ENCODE measurements around the gene CIRBP.

The CIRBP gene

GRCh38 chr19:1274081-1274851 is 5.1 kb downstream of the CIRBP start:
- peaks cover 15 to 70% (median 67%) of the 10 kb centered on the region in 5 donors for H3K4me1 ChIP-seq (ENCODE audit: control insufficient read depth in 5 of 5, insufficient read depth in 5 of 5, low read length in 5 of 5)
- peak overlapping the region; percentile 91 for H3K27ac ChIP-seq (ENCODE audit: low read depth, low read length)
- peak overlapping the region in 2 of 5 donors; percentile 37 to 73 for H3K9ac ChIP-seq (ENCODE audit: low read length in 5 of 5)
- H3K9me3 ChIP-seq (ENCODE audit: control insufficient read depth in 5 of 5, low read length in 5 of 5): no peaks in the 10 kb centered on the region
- peak overlapping the region in 4 of 5 donors; percentile 22 to 75 (median 60) for H3K4me3 ChIP-seq (ENCODE audit: low read depth in 1 of 5, low read length in 5 of 5)
- peaks cover 0 to 56% (median 47%) of the 10 kb centered on the region in 5 donors for H3K36me3 ChIP-seq (ENCODE audit: control insufficient read depth in 5 of 5, insufficient read depth in 5 of 5, low read length in 5 of 5)
- no peaks in the 10 kb centered on the region for H3K27me3 ChIP-seq (ENCODE audit: control insufficient read depth in 5 of 5, insufficient read depth in 4 of 5, low read length in 5 of 5)

- Histone ChIP-seq H3K9me3 (ENCODE audit: control insufficient read depth in 5 of 5, low read length in 5 of 5) (no peaks in the 10 kb centered on the region), H3K27me3 (ENCODE audit: control insufficient read depth in 5 of 5, insufficient read depth in 4 of 5, low read length in 5 of 5) (no peaks in the 10 kb centered on the region), H3K9ac (ENCODE audit: low read length in 5 of 5) (peak overlapping the region in 4 of 5 donors; percentile 37 to 94 (median 62)), H3K4me1 (ENCODE audit: control insufficient read depth in 5 of 5, insufficient read depth in 5 of 5, low read length in 5 of 5) (peaks cover 14 to 69% (median 67%) of the 10 kb centered on the region in 5 donors), H3K36me3 (ENCODE audit: control insufficient read depth in 5 of 5, insufficient read depth in 5 of 5, low read length in 5 of 5) (peaks cover 0 to 60% (median 50%) of the 10 kb centered on the region in 5 donors), H3K4me3 (ENCODE audit: low read depth in 1 of 5, low read length in 5 of 5) (peak overlapping the region in 4 of 5 donors; percentile 22 to 75 (median 60)), H3K27ac (ENCODE audit: low read depth, low read length) (peak overlapping the region; percentile 91)
These were observed 5.7 kb downstream of the CIRBP start for GRCh38 chr19:1274852-1275259.

GRCh38 chr19:1275260-1275975 is 6.3 kb downstream of the CIRBP start, which contains the start of gene FAM174C:
Gene FAM174C (plus strand): TSS chr19:1275530. CDS start chr19:1275550, 20 bp downstream.
- Histone ChIP-seq H3K36me3 (ENCODE audit: control insufficient read depth in 5 of 5, insufficient read depth in 5 of 5, low read length in 5 of 5) (peaks cover 0 to 60% (median 50%) of the 10 kb centered on the region in 5 donors), H3K27me3 (ENCODE audit: control insufficient read depth in 5 of 5, insufficient read depth in 4 of 5, low read length in 5 of 5) (no peaks in the 10 kb centered on the region), H3K27ac (ENCODE audit: low read depth, low read length) (peak within 1 kb of the TSS; percentile 91), H3K4me1 (ENCODE audit: control insufficient read depth in 5 of 5, insufficient read depth in 5 of 5, low read length in 5 of 5) (peaks cover 13 to 65% (median 62%) of the 10 kb centered on the region in 5 donors), H3K4me3 (ENCODE audit: low read depth in 1 of 5, low read length in 5 of 5) (peak within 1 kb of the TSS; percentile 22 to 75 (median 73)), H3K9me3 (ENCODE audit: control insufficient read depth in 5 of 5, low read length in 5 of 5) (no peaks in the 10 kb centered on the region), H3K9ac (ENCODE audit: low read length in 5 of 5) (peak within 1 kb of the TSS in 4 of 5 donors; percentile 75 to 94 (median 83))

- peak overlapping the region; percentile 91 for H3K27ac ChIP-seq (ENCODE audit: low read depth, low read length)
- H3K4me1 ChIP-seq (ENCODE audit: control insufficient read depth in 5 of 5, insufficient read depth in 5 of 5, low read length in 5 of 5): peaks cover 9 to 58% (median 56%) of the 10 kb centered on the region in 5 donors
- H3K36me3 ChIP-seq (ENCODE audit: control insufficient read depth in 5 of 5, insufficient read depth in 5 of 5, low read length in 5 of 5): peaks cover 0 to 55% (median 45%) of the 10 kb centered on the region in 5 donors
- H3K4me3 ChIP-seq (ENCODE audit: low read depth in 1 of 5, low read length in 5 of 5): peak overlapping the region; percentile 22 to 75 (median 73)
- H3K9ac ChIP-seq (ENCODE audit: low read length in 5 of 5): peak overlapping the region in 4 of 5 donors; percentile 75 to 94 (median 83)
- no peaks in the 10 kb centered on the region for H3K27me3 ChIP-seq (ENCODE audit: control insufficient read depth in 5 of 5, insufficient read depth in 4 of 5, low read length in 5 of 5)
- no peaks in the 10 kb centered on the region for H3K9me3 ChIP-seq (ENCODE audit: control insufficient read depth in 5 of 5, low read length in 5 of 5)
These were observed 7.0 kb downstream of the CIRBP start for GRCh38 chr19:1275976-1276627.

- peaks cover 0 to 1% (median 0%) of the 10 kb centered on the region in 5 donors for H3K27me3 ChIP-seq (ENCODE audit: control insufficient read depth in 5 of 5, insufficient read depth in 4 of 5, low read length in 5 of 5)
- peaks cover 7 to 53% (median 50%) of the 10 kb centered on the region in 5 donors for H3K4me1 ChIP-seq (ENCODE audit: control insufficient read depth in 5 of 5, insufficient read depth in 5 of 5, low read length in 5 of 5)
- peaks cover 0 to 50% (median 40%) of the 10 kb centered on the region in 5 donors for H3K36me3 ChIP-seq (ENCODE audit: control insufficient read depth in 5 of 5, insufficient read depth in 5 of 5, low read length in 5 of 5)
- peak overlapping the region in 3 of 5 donors; percentile 73 to 75 (median 75) for H3K4me3 ChIP-seq (ENCODE audit: low read depth in 1 of 5, low read length in 5 of 5)
- no peaks in the 10 kb centered on the region for H3K9me3 ChIP-seq (ENCODE audit: control insufficient read depth in 5 of 5, low read length in 5 of 5)
- H3K27ac ChIP-seq (ENCODE audit: low read depth, low read length): no peak overlapping the region
- peak overlapping the region in 4 of 5 donors; percentile 75 to 94 (median 83) for H3K9ac ChIP-seq (ENCODE audit: low read length in 5 of 5)
These were observed 7.5 kb downstream of the CIRBP start for GRCh38 chr19:1276628-1277022.

GRCh38 chr19:1277061-1277460 is 7.9 kb downstream of the CIRBP start:
- Histone ChIP-seq H3K27ac (ENCODE audit: low read depth, low read length) (no peak overlapping the region), H3K36me3 (ENCODE audit: control insufficient read depth in 5 of 5, insufficient read depth in 5 of 5, low read length in 5 of 5) (peaks cover 0 to 46% (median 35%) of the 10 kb centered on the region in 5 donors), H3K4me1 (ENCODE audit: control insufficient read depth in 5 of 5, insufficient read depth in 5 of 5, low read length in 5 of 5) (peaks cover 7 to 49% (median 46%) of the 10 kb centered on the region in 5 donors), H3K9ac (ENCODE audit: low read length in 5 of 5) (peak overlapping the region in 1 of 5 donors; percentile 94), H3K27me3 (ENCODE audit: control insufficient read depth in 5 of 5, insufficient read depth in 4 of 5, low read length in 5 of 5) (peaks cover 0 to 6% (median 0%) of the 10 kb centered on the region in 5 donors), H3K9me3 (ENCODE audit: control insufficient read depth in 5 of 5, low read length in 5 of 5) (no peaks in the 10 kb centered on the region), H3K4me3 (ENCODE audit: low read depth in 1 of 5, low read length in 5 of 5) (no peak overlapping the region)

GRCh38 chr19:1278074-1278473 is 8.9 kb downstream of the CIRBP start:
- Histone ChIP-seq H3K27ac (ENCODE audit: low read depth, low read length) (no peak overlapping the region), H3K4me1 (ENCODE audit: control insufficient read depth in 5 of 5, insufficient read depth in 5 of 5, low read length in 5 of 5) (peaks cover 4 to 39% (median 36%) of the 10 kb centered on the region in 5 donors), H3K27me3 (ENCODE audit: control insufficient read depth in 5 of 5, insufficient read depth in 4 of 5, low read length in 5 of 5) (peaks cover under 1 to 8% (median 5%) of the 10 kb centered on the region in 5 donors), H3K9ac (ENCODE audit: low read length in 5 of 5) (no peak overlapping the region), H3K9me3 (ENCODE audit: control insufficient read depth in 5 of 5, low read length in 5 of 5) (no peaks in the 10 kb centered on the region), H3K36me3 (ENCODE audit: control insufficient read depth in 5 of 5, insufficient read depth in 5 of 5, low read length in 5 of 5) (peaks cover 0 to 35% (median 25%) of the 10 kb centered on the region in 5 donors), H3K4me3 (ENCODE audit: low read depth in 1 of 5, low read length in 5 of 5) (no peak overlapping the region)

GRCh38 chr19:1278713-1279660 is 9.9 kb downstream of the CIRBP start:
- Histone ChIP-seq H3K27ac (ENCODE audit: low read depth, low read length) (no peak overlapping the region), H3K36me3 (ENCODE audit: control insufficient read depth in 5 of 5, insufficient read depth in 5 of 5, low read length in 5 of 5) (peaks cover 0 to 26% (median 16%) of the 10 kb centered on the region in 5 donors), H3K4me3 (ENCODE audit: low read depth in 1 of 5, low read length in 5 of 5) (no peak overlapping the region), H3K9me3 (ENCODE audit: control insufficient read depth in 5 of 5, low read length in 5 of 5) (no peaks in the 10 kb centered on the region), H3K9ac (ENCODE audit: low read length in 5 of 5) (no peak overlapping the region), H3K4me1 (ENCODE audit: control insufficient read depth in 5 of 5, insufficient read depth in 5 of 5, low read length in 5 of 5) (peaks cover 1 to 29% (median 27%) of the 10 kb centered on the region in 5 donors), H3K27me3 (ENCODE audit: control insufficient read depth in 5 of 5, insufficient read depth in 4 of 5, low read length in 5 of 5) (peaks cover 9 to 17% (median 14%) of the 10 kb centered on the region in 5 donors)
